Erythroblast (primary cell): Measurements from ENCODE around the gene POLR2H.

Experiments
- GATA1 ChIP-seq: IDR thresholded peaks from 2 replicates; pipeline ENCODE4 v1.6.1; 2011; ENCODE audit warnings: low read depth, mild to moderate bottlenecking, control low read depth, low read length, moderate library complexity
- POLR2A ChIP-seq: IDR thresholded peaks from 2 replicates; pipeline ENCODE4 v1.6.1; 2011; ENCODE audit warnings: mild to moderate bottlenecking, low read length

- peak; percentile 76 for TF ChIP-seq POLR2A
- TF ChIP-seq GATA1 = no peak
These were observed 25.6 kb upstream of the POLR2H start for GRCh38 chr3:184335661-184336546.
